MG63 (cell line): ENCODE measurements around the gene CHRNB2. TPM values are rescaled to one million over a fixed set of nuclear protein-coding genes. Genes with fewer than 3 reads are reported as not detected.
"Not testable (repeated sequence)": the region's sequence is repeated elsewhere in the genome, so short reads cannot be mapped to it uniquely, and the experiment has no call there.

ENCODE experiments used
- DNase-seq: peaks from one replicate; pipeline ENCODE4 v3.0.0-alpha.2; 2020
- H3K27me3 ChIP-seq: fragments of 250-450 bp; sonication (Bioruptor Pico); 2 replicates; pipeline ENCODE4 v1.5.1; 2020; ENCODE audit warnings: mild to moderate bottlenecking, moderate library complexity
- H3K36me3 ChIP-seq: fragments of 250-450 bp; sonication (Bioruptor Pico); 2 replicates; pipeline ENCODE4 v1.5.1; 2020; ENCODE audit warnings: mild to moderate bottlenecking, moderate library complexity
- H3K4me3 ChIP-seq: fragments of 250-450 bp; sonication (Bioruptor Pico); 2 replicates; pipeline ENCODE4 v1.5.1; 2020; ENCODE audit warnings: mild to moderate bottlenecking, moderate library complexity
- H3K9me3 ChIP-seq: fragments of 250-450 bp; sonication (Bioruptor Pico); 2 replicates; pipeline ENCODE4 v1.5.1; 2020; ENCODE audit warnings: mild to moderate bottlenecking, moderate library complexity
- total RNA-seq: library from RNA; depleted of rRNA; stranded (reverse); fragments of >200 nt; shearing (Covaris generic); gene quantifications from 2 replicates; pipeline ENCODE4 v1.2.3, GENCODE V29; 2014; ENCODE audit warnings: low replicate concordance; rRNA removed

The CHRNB2 gene
- not detected in 2 replicates for total RNA-seq

GRCh38 chr1:154567386-154568156, at the start of gene CHRNB2:
Gene CHRNB2 (plus strand): TSS chr1:154567778. CDS start chr1:154568045, 267 bp downstream.
- Histone ChIP-seq H3K4me3 (no peak within 1 kb of the TSS), H3K36me3 (no peaks in the 10 kb centered on the region), H3K9me3 (no peaks in the 10 kb centered on the region), H3K27me3 (peaks cover 22% of the 10 kb centered on the region)
- peak; percentile 66 for DNase-seq

- H3K27me3 ChIP-seq: peaks cover 6% of the 10 kb centered on the region; the same call in 1 of the 2 replicates
- no peak overlapping the region for H3K4me3 ChIP-seq
- peaks cover 7% of the 10 kb centered on the region; the same call in 1 of the 2 replicates for H3K9me3 ChIP-seq
- no peak for DNase-seq
- H3K36me3 ChIP-seq: no peaks in the 10 kb centered on the region
Observed at GRCh38 chr1:154519591-154519991, 48.0 kb upstream of the CHRNB2 start.

GRCh38 chr1:154520333-154520732, 47.2 kb upstream of the CHRNB2 start:
- H3K27me3 ChIP-seq: peaks cover 6% of the 10 kb centered on the region; the same call in 1 of the 2 replicates
- no peak for DNase-seq
- no peaks in the 10 kb centered on the region for H3K36me3 ChIP-seq
- H3K9me3 ChIP-seq: peaks cover 7% of the 10 kb centered on the region; the same call in 1 of the 2 replicates
- no peak overlapping the region for H3K4me3 ChIP-seq

- H3K36me3 ChIP-seq: no peaks in the 10 kb centered on the region
- H3K27me3 ChIP-seq: peaks cover 6% of the 10 kb centered on the region; the same call in 1 of the 2 replicates
- H3K9me3 ChIP-seq: peaks cover 7% of the 10 kb centered on the region; the same call in 1 of the 2 replicates
- no peak overlapping the region for H3K4me3 ChIP-seq
- no peak for DNase-seq
Observed at GRCh38 chr1:154521695-154522094, 45.9 kb upstream of the CHRNB2 start.

GRCh38 chr1:154524881-154525280, 42.7 kb upstream of the CHRNB2 start:
- no peak for DNase-seq
- peaks cover 2% of the 10 kb centered on the region; the same call in 1 of the 2 replicates for H3K27me3 ChIP-seq

GRCh38 chr1:154527192-154527591, 40.4 kb upstream of the CHRNB2 start:
- H3K4me3 ChIP-seq: no peak overlapping the region
- H3K9me3 ChIP-seq: peaks cover 7% of the 10 kb centered on the region; the same call in 1 of the 2 replicates
- no peaks in the 10 kb centered on the region; the same call in 1 of the 2 replicates for H3K27me3 ChIP-seq
- no peaks in the 10 kb centered on the region for H3K36me3 ChIP-seq
- DNase-seq: no peak

More at GRCh38 chr1:154524881-154525280, 42.7 kb upstream of the CHRNB2 start:
- peaks cover 7% of the 10 kb centered on the region; the same call in 1 of the 2 replicates for H3K9me3 ChIP-seq
- no peak overlapping the region for H3K4me3 ChIP-seq
- no peaks in the 10 kb centered on the region for H3K36me3 ChIP-seq

GRCh38 chr1:154529308-154529707, 38.3 kb upstream of the CHRNB2 start:
- no peak for DNase-seq

GRCh38 chr1:154531950-154532349, 35.6 kb upstream of the CHRNB2 start:
- not testable (repeated sequence) for H3K36me3 ChIP-seq, DNase-seq, H3K9me3 ChIP-seq, H3K4me3 ChIP-seq
- H3K27me3 ChIP-seq: peaks cover 17% of the 10 kb centered on the region

More at GRCh38 chr1:154529308-154529707, 38.3 kb upstream of the CHRNB2 start:
- Histone ChIP-seq H3K36me3 (no peaks in the 10 kb centered on the region), H3K27me3 (no peaks in the 10 kb centered on the region; the same call in 1 of the 2 replicates), H3K9me3 (no peaks in the 10 kb centered on the region), H3K4me3 (no peak overlapping the region)

GRCh38 chr1:154533952-154534844, 33.4 kb upstream of the CHRNB2 start:
- H3K9me3 ChIP-seq: peaks cover 5% of the 10 kb centered on the region
- no peaks in the 10 kb centered on the region for H3K36me3 ChIP-seq
- no peak overlapping the region for H3K4me3 ChIP-seq
- H3K27me3 ChIP-seq: peaks cover 35% of the 10 kb centered on the region
- peak; percentile 12 for DNase-seq

GRCh38 chr1:154536570-154536969, 31.0 kb upstream of the CHRNB2 start:
- Histone ChIP-seq H3K36me3 (no peaks in the 10 kb centered on the region), H3K9me3 (peaks cover 5% of the 10 kb centered on the region), H3K4me3 (no peak overlapping the region), H3K27me3 (peaks cover 48% of the 10 kb centered on the region)
- no peak for DNase-seq

- H3K36me3 ChIP-seq: no peaks in the 10 kb centered on the region
- H3K9me3 ChIP-seq: peaks cover 5% of the 10 kb centered on the region
- peaks cover 55% of the 10 kb centered on the region for H3K27me3 ChIP-seq
- no peak overlapping the region for H3K4me3 ChIP-seq
- no peak for DNase-seq
Observed at GRCh38 chr1:154539486-154540483, 27.8 kb upstream of the CHRNB2 start.

GRCh38 chr1:154541231-154541630, 26.3 kb upstream of the CHRNB2 start:
- H3K36me3 ChIP-seq: no peaks in the 10 kb centered on the region
- DNase-seq: no peak
- H3K27me3 ChIP-seq: peaks cover 45% of the 10 kb centered on the region
- no peak overlapping the region for H3K4me3 ChIP-seq
- no peaks in the 10 kb centered on the region for H3K9me3 ChIP-seq

GRCh38 chr1:154546264-154547063, 21.1 kb upstream of the CHRNB2 start:
- H3K27me3 ChIP-seq: peaks cover 7% of the 10 kb centered on the region; the same call in 1 of the 2 replicates
- H3K9me3 ChIP-seq: no peaks in the 10 kb centered on the region
- peaks cover 23% of the 10 kb centered on the region for H3K36me3 ChIP-seq
- peak; percentile 61 for DNase-seq
- no peak overlapping the region for H3K4me3 ChIP-seq

- Histone ChIP-seq H3K4me3 (no peak overlapping the region), H3K27me3 (peaks cover 1% of the 10 kb centered on the region; the same call in 1 of the 2 replicates), H3K36me3 (peaks cover 31% of the 10 kb centered on the region), H3K9me3 (no peaks in the 10 kb centered on the region)
- DNase-seq: no peak
Observed at GRCh38 chr1:154547105-154547732, 20.4 kb upstream of the CHRNB2 start.

GRCh38 chr1:154548028-154548427, 19.6 kb upstream of the CHRNB2 start:
- H3K36me3 ChIP-seq: peaks cover 39% of the 10 kb centered on the region
- DNase-seq: no peak
- no peaks in the 10 kb centered on the region for H3K9me3 ChIP-seq
- H3K27me3 ChIP-seq: no peaks in the 10 kb centered on the region
- no peak overlapping the region for H3K4me3 ChIP-seq
